Astrocyte (in vitro differentiated cells and primary cell): ENCODE data around the gene TDRD1. TPM values are rescaled to one million over a fixed set of nuclear protein-coding genes. Genes with fewer than 3 reads are reported as not detected.

Experiments
- DNase-seq: peaks from one replicate; pipeline ENCODE4 v3.0.0-alpha.2; 2010; ENCODE audit warnings: low read depth
- FAIRE-seq: peaks from 2 replicates; lab custom pipeline; 2011; peaks lifted over from hg19 to GRCh38; lab: Jason Lieb, UNC
- H2AFZ ChIP-seq: 2 replicates; pipeline ENCODE4 v1.6.0; 2012; ENCODE audit warnings: low read depth, low read length, inconsistent platforms
- H3K27ac ChIP-seq: 2 replicates; pipeline ENCODE4 v1.5.1; 2011; ENCODE audit warnings: low read depth, low read length, inconsistent platforms
- H3K27me3 ChIP-seq: 2 replicates; pipeline ENCODE4 v1.6.0; 2011; ENCODE audit warnings: low read length, inconsistent platforms; ENCODE audit not compliant: insufficient read depth
- H3K36me3 ChIP-seq: 2 replicates; pipeline ENCODE4 v1.5.1; 2011; ENCODE audit warnings: low read length, inconsistent platforms; ENCODE audit not compliant: insufficient read depth
- H3K4me1 ChIP-seq: 2 replicates; pipeline ENCODE4 v1.5.1; 2011; ENCODE audit warnings: low read length, inconsistent platforms; ENCODE audit not compliant: insufficient read depth
- H3K4me2 ChIP-seq: 2 replicates; pipeline ENCODE4 v1.6.0; 2012; ENCODE audit warnings: low read length, inconsistent platforms
- H3K4me3 ChIP-seq: 2 replicates; pipeline ENCODE4 v1.5.1; 2011; ENCODE audit warnings: low read depth, mild to moderate bottlenecking, low read length, inconsistent platforms; ENCODE audit not compliant: insufficient read depth
- H3K79me2 ChIP-seq: 2 replicates; pipeline ENCODE4 v1.6.0; 2012; ENCODE audit warnings: mild to moderate bottlenecking, low read length, inconsistent platforms; ENCODE audit not compliant: insufficient read depth
- H3K9ac ChIP-seq: 2 replicates; pipeline ENCODE4 v1.6.0; 2012; ENCODE audit warnings: mild to moderate bottlenecking, low read length, inconsistent platforms
- H3K9me3 ChIP-seq: 2 replicates; pipeline ENCODE4 v1.5.1; 2012; ENCODE audit warnings: low read depth, mild to moderate bottlenecking, low read length, inconsistent platforms; ENCODE audit not compliant: insufficient read depth
- H4K20me1 ChIP-seq: 2 replicates; pipeline ENCODE4 v1.6.0; 2012; ENCODE audit warnings: low read length, inconsistent platforms; ENCODE audit not compliant: insufficient read depth
- H3K27ac Mint-ChIP-seq: one replicate; pipeline ENCODE4 v1.8.0; 2021; ENCODE audit warnings: mild to moderate bottlenecking, mixed read lengths; ENCODE audit not compliant: unreplicated experiment
- H3K27me3 Mint-ChIP-seq: one replicate; pipeline ENCODE4 v1.8.0; 2021; ENCODE audit warnings: low read depth, mixed read lengths; ENCODE audit not compliant: unreplicated experiment
- H3K36me3 Mint-ChIP-seq: one replicate; pipeline ENCODE4 v1.8.0; 2021; ENCODE audit warnings: low read depth, mixed read lengths; ENCODE audit not compliant: unreplicated experiment
- H3K4me1 Mint-ChIP-seq: one replicate; pipeline ENCODE4 v1.8.0; 2021; ENCODE audit warnings: low read depth, mixed read lengths; ENCODE audit not compliant: unreplicated experiment
- H3K4me3 Mint-ChIP-seq: one replicate; pipeline ENCODE4 v1.8.0; 2021; ENCODE audit warnings: mild to moderate bottlenecking, moderate library complexity, mixed read lengths; ENCODE audit not compliant: unreplicated experiment
- H3K9me3 Mint-ChIP-seq: one replicate; pipeline ENCODE4 v1.8.0; 2021; ENCODE audit warnings: mild to moderate bottlenecking, mixed read lengths; ENCODE audit not compliant: unreplicated experiment
- EZH2 ChIP-seq: IDR thresholded peaks from 2 replicates; pipeline ENCODE4 v1.6.1; 2012; ENCODE audit warnings: mild to moderate bottlenecking, low read length, inconsistent platforms; ENCODE audit not compliant: insufficient read depth
- total RNA-seq: library from RNA; stranded (reverse); gene quantifications from 2 replicates; pipeline ENCODE4 v1.2.1, GENCODE V29; 2021
- TF ChIP-seq, protein P1 (sequence below): IDR thresholded peaks from 2 replicates; pipeline ENCODE4 v1.5.1; 2011; ENCODE audit warnings: low read depth, mild to moderate bottlenecking, inconsistent platforms, low read length, moderate library complexity; ENCODE audit not compliant: insufficient read depth

The TDRD1 gene
- total RNA-seq, 1 donor from 2014 or later = not detected

DNA sequence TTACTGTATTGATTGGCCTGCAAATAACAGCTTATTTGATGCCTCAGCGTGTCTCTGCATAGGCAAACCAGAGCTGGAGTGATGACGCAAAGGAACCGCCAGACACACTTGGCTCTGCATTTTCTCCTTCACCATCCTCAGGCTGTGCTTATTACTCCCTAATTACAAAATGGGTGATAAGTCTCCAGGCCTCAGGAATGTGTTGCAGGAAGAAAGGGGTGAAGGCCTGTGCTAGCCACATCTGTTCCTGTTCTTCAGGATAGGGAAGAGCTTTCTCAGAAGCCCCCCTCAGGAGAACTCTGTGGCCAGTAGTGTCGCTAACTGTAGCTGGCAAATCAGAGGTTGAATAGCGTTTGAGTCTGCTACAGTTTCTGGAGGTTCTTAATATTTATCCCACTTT is 5.1 kb downstream of the TDRD1 start:
- no peaks in the 10 kb centered on the region for H3K27me3 Mint-ChIP-seq
- FAIRE-seq = no peak
- H3K9ac ChIP-seq = no peak overlapping the region
- H3K9me3 Mint-ChIP-seq = peaks cover 6% of the 10 kb centered on the region
- H3K4me1 Mint-ChIP-seq = no peaks in the 10 kb centered on the region
- no peak overlapping the region for H3K4me3 ChIP-seq
- H3K9me3 ChIP-seq = no peaks in the 10 kb centered on the region
- H4K20me1 ChIP-seq = no peaks in the 10 kb centered on the region
- no peak for DNase-seq
- H2AFZ ChIP-seq = no peak overlapping the region
- H3K4me1 ChIP-seq = no peaks in the 10 kb centered on the region
- H3K27ac Mint-ChIP-seq = no peak overlapping the region
- TF ChIP-seq, protein P1, sequence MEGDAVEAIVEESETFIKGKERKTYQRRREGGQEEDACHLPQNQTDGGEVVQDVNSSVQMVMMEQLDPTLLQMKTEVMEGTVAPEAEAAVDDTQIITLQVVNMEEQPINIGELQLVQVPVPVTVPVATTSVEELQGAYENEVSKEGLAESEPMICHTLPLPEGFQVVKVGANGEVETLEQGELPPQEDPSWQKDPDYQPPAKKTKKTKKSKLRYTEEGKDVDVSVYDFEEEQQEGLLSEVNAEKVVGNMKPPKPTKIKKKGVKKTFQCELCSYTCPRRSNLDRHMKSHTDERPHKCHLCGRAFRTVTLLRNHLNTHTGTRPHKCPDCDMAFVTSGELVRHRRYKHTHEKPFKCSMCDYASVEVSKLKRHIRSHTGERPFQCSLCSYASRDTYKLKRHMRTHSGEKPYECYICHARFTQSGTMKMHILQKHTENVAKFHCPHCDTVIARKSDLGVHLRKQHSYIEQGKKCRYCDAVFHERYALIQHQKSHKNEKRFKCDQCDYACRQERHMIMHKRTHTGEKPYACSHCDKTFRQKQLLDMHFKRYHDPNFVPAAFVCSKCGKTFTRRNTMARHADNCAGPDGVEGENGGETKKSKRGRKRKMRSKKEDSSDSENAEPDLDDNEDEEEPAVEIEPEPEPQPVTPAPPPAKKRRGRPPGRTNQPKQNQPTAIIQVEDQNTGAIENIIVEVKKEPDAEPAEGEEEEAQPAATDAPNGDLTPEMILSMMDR = no peak
- TF ChIP-seq EZH2 = no peak
- peaks cover 2% of the 10 kb centered on the region for H3K27me3 ChIP-seq
- H3K4me2 ChIP-seq = no peak overlapping the region
- no peaks in the 10 kb centered on the region for H3K36me3 ChIP-seq
- no peak overlapping the region for H3K27ac ChIP-seq
- no peak overlapping the region for H3K4me3 Mint-ChIP-seq
- H3K36me3 Mint-ChIP-seq = peaks cover 2% of the 10 kb centered on the region
- no peaks in the 10 kb centered on the region for H3K79me2 ChIP-seq

DNA sequence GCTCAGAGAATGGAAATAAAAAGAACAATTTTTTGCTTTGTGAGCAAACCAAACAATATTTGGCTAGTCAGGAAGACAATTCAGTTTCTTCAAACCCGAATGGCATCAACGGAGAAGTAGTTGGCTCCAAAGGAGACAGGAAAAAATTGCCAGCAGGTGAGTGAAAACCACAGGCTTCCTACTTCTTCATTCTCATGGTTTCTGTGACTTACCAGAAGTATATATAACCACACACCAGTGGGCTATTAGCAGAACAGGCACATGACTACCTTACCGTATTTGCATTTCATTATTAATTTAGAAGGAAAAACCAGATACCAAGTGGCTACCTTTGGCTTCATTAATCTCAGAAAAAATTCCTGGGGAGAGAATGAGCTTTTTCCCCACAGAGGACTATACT is 8.8 kb downstream of the TDRD1 start:
- DNase-seq (no peak), FAIRE-seq (no peak)
- Histone ChIP-seq H2AFZ (no peak overlapping the region), H3K9me3 (no peaks in the 10 kb centered on the region), H3K4me2 (no peak overlapping the region), H4K20me1 (no peaks in the 10 kb centered on the region), H3K27me3 (peaks cover 2% of the 10 kb centered on the region), H3K9ac (no peak overlapping the region), H3K4me1 (no peaks in the 10 kb centered on the region), H3K36me3 (no peaks in the 10 kb centered on the region), H3K4me3 (no peak overlapping the region), H3K79me2 (no peaks in the 10 kb centered on the region), H3K27ac (no peak overlapping the region)
- no peak overlapping the region for H3K27ac Mint-ChIP-seq
- H3K36me3 Mint-ChIP-seq = no peaks in the 10 kb centered on the region
- H3K27me3 Mint-ChIP-seq = no peaks in the 10 kb centered on the region
- TF ChIP-seq EZH2 = no peak
- TF ChIP-seq, protein P1 = no peak
- H3K4me1 Mint-ChIP-seq = no peaks in the 10 kb centered on the region
- H3K4me3 Mint-ChIP-seq = no peak overlapping the region
- peaks cover 2% of the 10 kb centered on the region for H3K9me3 Mint-ChIP-seq

- Mint-ChIP-seq H3K4me1 (no peaks in the 10 kb centered on the region), H3K27me3 (no peaks in the 10 kb centered on the region), H3K27ac (no peak overlapping the region), H3K9me3 (peaks cover 2% of the 10 kb centered on the region), H3K4me3 (no peak overlapping the region), H3K36me3 (no peaks in the 10 kb centered on the region)
- Histone ChIP-seq H3K79me2 (no peaks in the 10 kb centered on the region), H4K20me1 (no peaks in the 10 kb centered on the region), H3K9me3 (no peaks in the 10 kb centered on the region), H3K4me2 (no peak overlapping the region), H3K9ac (no peak overlapping the region), H3K4me3 (no peak overlapping the region), H3K27me3 (peaks cover 2% of the 10 kb centered on the region), H3K27ac (no peak overlapping the region), H3K4me1 (no peaks in the 10 kb centered on the region), H3K36me3 (no peaks in the 10 kb centered on the region), H2AFZ (no peak overlapping the region)
- TF ChIP-seq, protein P1 = no peak
- TF ChIP-seq EZH2 = no peak
- DNase-seq (no peak), FAIRE-seq (no peak)
Measured at GRCh38 chr10:114188900-114189299, 9.7 kb downstream of the TDRD1 start.
